H1 (cell line): ENCODE measurements around the gene NR1H2.
"Not testable (repeated sequence)": the region's sequence is repeated elsewhere in the genome, so short reads cannot be mapped to it uniquely, and the experiment has no call there.

ENCODE experiments used
- CEBPB ChIP-seq: IDR thresholded peaks from 2 replicates; pipeline ENCODE4 v1.6.1; 2012; ENCODE audit warnings: low read depth, low read length
- CTCF ChIP-seq, 3 experiments: IDR thresholded peaks; 1 replicate in 2 of 3; 2 replicates in 1 of 3; pipeline versions ENCODE4 v1.5.1 to v1.6.1; 2011; ENCODE audit warnings: low read length in 3 of 3, mild to moderate bottlenecking in 3 of 3, inconsistent platforms in 2 of 3, low read depth in 1 of 3, moderate library complexity in 1 of 3; ENCODE audit not compliant: insufficient read depth in 1 of 3; ENCODE audit errors: control extremely low read depth in 1 of 3
- EZH2 ChIP-seq: fragments of 200-600 bp; sonication (generic); IDR thresholded peaks from 2 replicates; pipeline ENCODE4 v1.7.1; 2012; ENCODE audit warnings: low read depth, mild to moderate bottlenecking, moderate library complexity, low read length, inconsistent platforms; ENCODE audit not compliant: severe bottlenecking
- POLR2A ChIP-seq, 2 experiments: IDR thresholded peaks; 1 replicate in 1 of 2; 2 replicates in 1 of 2; pipeline ENCODE4 v1.6.1; 2011; ENCODE audit warnings: low read depth in 2 of 2, low read length in 2 of 2, mild to moderate bottlenecking in 2 of 2; ENCODE audit errors: control extremely low read depth in 1 of 2

GRCh38 chr19:50390295-50390694, 14.0 kb downstream of the NR1H2 start:
- not testable (repeated sequence) for TF ChIP-seq CTCF (IDR thresholded peaks at IDR 0.05; ENCODE audit: control extremely low read depth in 1 of 3, insufficient read depth in 1 of 3, low read depth in 1 of 3, low read length in 3 of 3); EZH2; POLR2A (IDR thresholded peaks at IDR 0.05; ENCODE audit: control extremely low read depth in 1 of 2, low read depth in 2 of 2, low read length in 2 of 2); CEBPB
